Transverse colon (tissue), 4 donors: Measurements from ENCODE around the gene SYNE1.

Source experiments
- EP300 ChIP-seq: sonication (generic); formaldehyde crosslinking; IDR thresholded peaks from one replicate; pipeline ENCODE4 v1.6.1; 2017; ENCODE audit warnings: antibody characterized with exemption, low read depth
- POLR2A ChIP-seq: fragments of 450-650 bp; IDR thresholded peaks from one replicate; pipeline ENCODE4 v1.6.1; 2016; ENCODE audit warnings: antibody characterized with exemption, mild to moderate bottlenecking, moderate library complexity
- POLR2AphosphoS5 ChIP-seq, 3 donors: sonication (generic); formaldehyde crosslinking; IDR thresholded peaks; one replicate each; pipeline ENCODE4 v1.6.1; 2016; ENCODE audit warnings: antibody characterized with exemption in 3 of 3
- TF ChIP-seq, protein P1 (sequence below), 5 experiments: fragments of 200-600 bp in 3 of 5; fragments of 450-650 bp in 2 of 5; sonication (generic) in 3 of 5; IDR thresholded peaks; 1 replicate in 2 of 5; 2 replicates in 3 of 5; pipeline ENCODE4 v1.5.1; 2016 to 2017; ENCODE audit warnings: antibody characterized with exemption in 5 of 5, inconsistent platforms in 3 of 5, mild to moderate bottlenecking in 2 of 5, moderate library complexity in 1 of 5

DNA sequence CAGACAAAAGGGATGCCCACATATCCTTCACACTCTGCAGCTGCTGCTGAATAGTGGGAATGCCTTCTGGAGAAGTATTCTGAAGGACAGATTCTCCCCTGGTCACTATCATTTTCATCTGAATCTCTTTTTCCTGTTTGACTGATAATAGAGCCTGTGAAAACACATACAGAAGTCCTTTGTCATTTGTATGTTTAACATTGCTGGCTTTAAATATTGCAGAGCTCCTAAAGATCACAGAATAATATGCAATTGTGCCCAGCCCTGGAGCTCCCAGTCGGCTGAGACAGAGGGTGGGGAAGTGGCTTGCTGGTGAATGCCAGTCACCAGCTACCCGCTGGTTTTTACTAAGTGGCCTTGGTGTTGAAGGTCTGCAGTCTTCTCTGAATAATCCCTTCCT lies 272.3 kb downstream of the SYNE1 start:
- TF ChIP-seq EP300 (no peak), POLR2A (no peak), POLR2AphosphoS5 (IDR thresholded peaks at IDR 0.05) (no peak)
- TF ChIP-seq, protein P1, sequence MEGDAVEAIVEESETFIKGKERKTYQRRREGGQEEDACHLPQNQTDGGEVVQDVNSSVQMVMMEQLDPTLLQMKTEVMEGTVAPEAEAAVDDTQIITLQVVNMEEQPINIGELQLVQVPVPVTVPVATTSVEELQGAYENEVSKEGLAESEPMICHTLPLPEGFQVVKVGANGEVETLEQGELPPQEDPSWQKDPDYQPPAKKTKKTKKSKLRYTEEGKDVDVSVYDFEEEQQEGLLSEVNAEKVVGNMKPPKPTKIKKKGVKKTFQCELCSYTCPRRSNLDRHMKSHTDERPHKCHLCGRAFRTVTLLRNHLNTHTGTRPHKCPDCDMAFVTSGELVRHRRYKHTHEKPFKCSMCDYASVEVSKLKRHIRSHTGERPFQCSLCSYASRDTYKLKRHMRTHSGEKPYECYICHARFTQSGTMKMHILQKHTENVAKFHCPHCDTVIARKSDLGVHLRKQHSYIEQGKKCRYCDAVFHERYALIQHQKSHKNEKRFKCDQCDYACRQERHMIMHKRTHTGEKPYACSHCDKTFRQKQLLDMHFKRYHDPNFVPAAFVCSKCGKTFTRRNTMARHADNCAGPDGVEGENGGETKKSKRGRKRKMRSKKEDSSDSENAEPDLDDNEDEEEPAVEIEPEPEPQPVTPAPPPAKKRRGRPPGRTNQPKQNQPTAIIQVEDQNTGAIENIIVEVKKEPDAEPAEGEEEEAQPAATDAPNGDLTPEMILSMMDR (IDR thresholded peaks at IDR 0.05), result no peak
